HepG2 (cell line): Measurements from ENCODE around the gene KIF23. TPM values are rescaled to one million over a fixed set of nuclear protein-coding genes. Genes with fewer than 3 reads are reported as not detected.

ENCODE experiments used
- ATAC-seq: fragments of 200-7000 bp; cut with Tn5 transposase; 3 replicates; pipeline ENCODE4 v1.9.1; 2020; ENCODE audit warnings: mild to moderate bottlenecking, moderate library complexity
- BruUV-seq: library from RNA; stranded (reverse); fragments of 400-500 nt; replicated peaks from 2 replicates; lab custom pipeline; 2021; lab: Mats Ljungman, UMichigan
- CTCF ChIA-PET: fragments of 300-600 bp; formaldehyde crosslinking; extraction: SDS; loops from one replicate; lab custom pipeline; 2021; ENCODE audit warnings: low total read pairs, inconsistent platforms, low intra/inter-chr PET ratio; lab: Yijun Ruan, JAX
- POLR2A ChIA-PET: fragments of 350-600 bp; sonication (Branson Sonifier 250); formaldehyde crosslinking; loops from one replicate; lab custom pipeline; 2020; ENCODE audit warnings: antibody characterized with exemption, inconsistent platforms; lab: Yijun Ruan, JAX
- DNase-seq: peaks from one replicate; pipeline ENCODE4 v3.0.0-alpha.2; 2015; ENCODE audit warnings: low spot score
- FAIRE-seq: peaks from 3 replicates; lab custom pipeline; 2011; peaks lifted over from hg19 to GRCh38; lab: Jason Lieb, UNC
- H2AFZ ChIP-seq: one replicate; pipeline ENCODE4 v1.6.1; 2011; ENCODE audit warnings: low read length, inconsistent platforms
- H3K27ac ChIP-seq: fragments of 300-600 bp; 3 replicates; pipeline ENCODE4 v1.8.0; 2011; ENCODE audit warnings: mixed run types, mild to moderate bottlenecking, mixed read lengths, low read length, inconsistent platforms; ENCODE audit not compliant: insufficient read depth; ENCODE audit errors: extremely low read length
- H3K27me3 ChIP-seq, 2 experiments: fragments of 200-600 bp in 1 of 2; 2 replicates in 1 of 2; 3 replicates in 1 of 2; pipeline versions ENCODE4 v1.6.0 to v1.8.0; 2011; ENCODE audit warnings: low read length in 2 of 2, mild to moderate bottlenecking in 2 of 2, moderate library complexity in 2 of 2, inconsistent platforms in 1 of 2; ENCODE audit not compliant: insufficient read depth in 2 of 2, control insufficient read depth in 1 of 2
- H3K36me3 ChIP-seq, 2 experiments: fragments of 200-600 bp in 1 of 2; replicated peaks in 1 of 2; 2 replicates in 1 of 2; 3 replicates in 1 of 2; pipeline versions ENCODE4 v1.5.1 to v1.8.0; 2011; ENCODE audit warnings: low read length in 2 of 2, inconsistent platforms in 1 of 2; ENCODE audit not compliant: insufficient read depth in 2 of 2, control insufficient read depth in 1 of 2
- H3K4me1 ChIP-seq: 2 replicates; pipeline ENCODE4 v1.5.1; 2012; ENCODE audit warnings: low read length, inconsistent platforms; ENCODE audit not compliant: insufficient read depth
- H3K4me2 ChIP-seq: 2 replicates; pipeline ENCODE4 v1.6.0; 2011; ENCODE audit warnings: low read depth, low read length, inconsistent platforms
- H3K4me3 ChIP-seq, 3 experiments: fragments of 200-600 bp in 1 of 3; sonication (generic), shearing (Covaris generic) in 1 of 3; replicated peaks in 1 of 3; 2 replicates each; pipeline ENCODE4 v1.5.1; 2011 to 2016; ENCODE audit warnings: low read length in 3 of 3, inconsistent platforms in 2 of 3, low read depth in 2 of 3, mild to moderate bottlenecking in 2 of 3, control low read depth in 1 of 3, mixed read lengths in 1 of 3; ENCODE audit not compliant: insufficient read depth in 1 of 3
- H3K79me2 ChIP-seq: one replicate; pipeline ENCODE4 v1.6.1; 2011; ENCODE audit warnings: low read length, inconsistent platforms; ENCODE audit not compliant: insufficient read depth
- H3K9ac ChIP-seq: 2 replicates; pipeline ENCODE4 v1.6.0; 2011; ENCODE audit warnings: mild to moderate bottlenecking, low read depth, low read length, inconsistent platforms; ENCODE audit not compliant: insufficient read depth
- H3K9me3 ChIP-seq: 2 replicates; pipeline ENCODE4 v1.5.1; 2012; ENCODE audit warnings: mild to moderate bottlenecking, low read length
- H4K20me1 ChIP-seq: 2 replicates; pipeline ENCODE4 v1.6.0; 2011; ENCODE audit warnings: inconsistent platforms, mild to moderate bottlenecking, low read length, moderate library complexity; ENCODE audit not compliant: insufficient read depth
- CBX2 ChIP-seq, 2 experiments: fragments of 200-600 bp in 1 of 2; sonication (generic); formaldehyde crosslinking in 1 of 2; IDR thresholded peaks; 2 replicates each; pipeline versions ENCODE4 v1.7.0 to v1.8.1; 2018 to 2022; ENCODE audit warnings: low read depth in 2 of 2, low read length in 1 of 2, mild to moderate bottlenecking in 1 of 2, missing genetic modification reagents in 1 of 2
- GABPA ChIP-seq, 2 experiments: IDR thresholded peaks; 2 replicates each; pipeline ENCODE4 v1.6.1; 2011 to 2016; ENCODE audit warnings: low read depth in 2 of 2, low read length in 1 of 2, missing biosample characterization in 1 of 2, missing genetic modification characterization in 1 of 2
- GLI4 ChIP-seq: sonication (generic); formaldehyde crosslinking; IDR thresholded peaks from 2 replicates; pipeline ENCODE4 v1.5.1; 2020; ENCODE audit warnings: missing genetic modification reagents, mild to moderate bottlenecking, moderate library complexity, borderline replicate concordance
- HMG20A ChIP-seq: IDR thresholded peaks from 2 replicates; pipeline ENCODE4 v1.6.1; 2016; ENCODE audit warnings: borderline replicate concordance
- KAT8 ChIP-seq: IDR thresholded peaks from 2 replicates; pipeline ENCODE4 v1.6.1; 2016; ENCODE audit warnings: missing genetic modification reagents, missing compliant biosample characterization
- NKX3-1 ChIP-seq: sonication (generic); formaldehyde crosslinking; IDR thresholded peaks from 2 replicates; pipeline ENCODE4 v1.5.0; 2020; ENCODE audit warnings: missing genetic modification reagents
- RARA ChIP-seq: IDR thresholded peaks from 2 replicates; pipeline ENCODE4 v1.6.1; 2016; ENCODE audit warnings: missing genetic modification reagents, missing compliant biosample characterization
- SIN3B ChIP-seq: fragments of 150-350 bp; IDR thresholded peaks from 2 replicates; pipeline ENCODE4 v1.6.1; 2014; ENCODE audit warnings: low read length
- ZNF431 ChIP-seq: sonication (generic); formaldehyde crosslinking; IDR thresholded peaks from 2 replicates; pipeline ENCODE4 v1.9.0; 2022; ENCODE audit warnings: missing genetic modification reagents, low read depth, mild to moderate bottlenecking, borderline replicate concordance
- ZNF549 ChIP-seq: sonication (generic); formaldehyde crosslinking; IDR thresholded peaks from 2 replicates; pipeline ENCODE4 v1.5.0; 2020; ENCODE audit warnings: missing genetic modification reagents
- WGBS: methylation state at CpG from one replicate; pipeline ENCODE4 v1.1.6; 2017; ENCODE audit warnings: low lambda C conversion rate; 5-methylcytosine and 5-hydroxymethylcytosine counted together
- in situ Hi-C: cut with HindIII; loops from 2 replicates; pipeline ENCODE4 v1.10.0; 2017; ENCODE audit warnings: low pct_unique_long_range_greater_than_20kb; ENCODE audit not compliant: extremely low pct_ligation_motif_present
- intact Hi-C: fragments of 100-400 bp; cut with micrococcal nuclease; formaldehyde crosslinking; loops from one replicate; pipeline ENCODE4 v1.10.0; 2022; ENCODE audit not compliant: unreplicated experiment
- polyA plus RNA-seq, 8 experiments: library from polyadenylated mRNA; depleted of rRNA in 3 of 8; stranded (reverse) in 7 of 8; unstranded in 1 of 8; fragments of >200 nt; fragmentation: Illumina TruSeq in 4 of 8; extraction: Trizol in 4 of 8; gene quantifications; 2 replicates each; pipeline versions ENCODE4 v1.2.1 to v1.2.3, GENCODE V29; 2011 to 2016; ENCODE audit warnings: low read depth in 4 of 8, missing spikeins in 1 of 8, mixed read lengths in 1 of 8; ENCODE audit not compliant: insufficient read depth in 1 of 8
- total RNA-seq, 5 experiments: library from RNA; depleted of rRNA; stranded (reverse); fragments of >200 nt; fragmentation: Illumina TruSeq; extraction: Trizol; gene quantifications; 2 replicates each; pipeline ENCODE4 v1.2.3, GENCODE V29; 2016; ENCODE audit warnings: low read depth in 1 of 5
- TF ChIP-seq, protein P1 (sequence below), 2 experiments: sonication (generic) in 1 of 2; formaldehyde crosslinking in 1 of 2; IDR thresholded peaks; 2 replicates each; pipeline versions ENCODE4 v1.6.1 to v1.9.0; 2014 to 2022; ENCODE audit warnings: antibody characterized with exemption in 1 of 2, borderline replicate concordance in 1 of 2, inconsistent platforms in 1 of 2, low read depth in 1 of 2, missing genetic modification reagents in 1 of 2
- TF ChIP-seq, protein P2 (sequence below): IDR thresholded peaks from 2 replicates; pipeline ENCODE4 v1.6.1; 2016; ENCODE audit warnings: missing compliant biosample characterization, missing genetic modification reagents, borderline replicate concordance

KIF23 gene
- total and polyA plus RNA-seq, 2 of the 13 experiments (the other 11 are each of a cell fraction or from before 2014, with no cell fraction given) = 11.3 to 38.1 TPM

DNA sequence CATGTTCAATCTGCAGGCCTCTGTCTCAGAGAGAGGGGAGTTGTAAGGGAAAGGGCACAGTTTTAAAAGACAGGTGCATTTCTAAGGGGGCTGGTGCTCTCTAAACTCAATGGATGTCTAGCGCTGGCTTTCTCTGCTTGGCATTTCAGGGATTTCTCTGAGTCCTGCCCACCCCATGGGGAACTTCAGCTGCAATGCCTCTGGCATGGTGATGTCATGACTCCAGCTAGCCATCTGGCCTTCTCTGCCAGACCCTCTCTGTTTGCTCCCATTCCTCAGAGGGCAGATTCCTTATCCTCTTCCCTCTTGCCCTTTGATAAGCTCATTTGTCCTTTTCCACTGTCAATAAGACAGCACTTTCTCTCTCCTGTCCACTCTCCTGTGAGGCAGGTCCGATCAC lies 79.3 kb downstream of the KIF23 start:
- CTCF ChIA-PET = no interaction called here
- Histone ChIP-seq H3K4me3 (no peak overlapping the region), H3K4me1 (no peaks in the 10 kb centered on the region), H3K9ac (no peak overlapping the region), H3K9me3 (no peaks in the 10 kb centered on the region), H4K20me1 (no peaks in the 10 kb centered on the region), H3K4me2 (no peak overlapping the region), H3K79me2 (no peaks in the 10 kb centered on the region), H3K36me3 (no peaks in the 10 kb centered on the region), H3K27ac (no peak overlapping the region), H3K27me3 (peaks cover 1 to 25% of the 10 kb centered on the region in 2 experiments; a peak in 3 of 5 replicates), H2AFZ (no peak overlapping the region)
- intact Hi-C loops = no loop called here
- DNase-seq (no peak), ATAC-seq (no peak), FAIRE-seq (no peak)
- POLR2A ChIA-PET = no interaction called here
- BruUV-seq = no TSS peak
- in situ Hi-C loops = no loop called here
- WGBS = 7% methylated on average over 2 of the region's 2 CpGs
- TF ChIP-seq CBX2 (IDR thresholded peaks at IDR 0.05; ENCODE audit: low read depth, low read length) (no peak), CBX2 (CRISPR knock-in tag; IDR thresholded peaks at IDR 0.05; ENCODE audit: low read depth) (no peak), GABPA (IDR thresholded peaks at IDR 0.05; ENCODE audit: low read depth, low read length) (no peak), GABPA (CRISPR knock-in tag; IDR thresholded peaks at IDR 0.05; ENCODE audit: low read depth) (no peak), SIN3B (no peak), RARA (no peak), NKX3-1 (CRISPR knock-in tag) (no peak), KAT8 (no peak), HMG20A (no peak)

DNA sequence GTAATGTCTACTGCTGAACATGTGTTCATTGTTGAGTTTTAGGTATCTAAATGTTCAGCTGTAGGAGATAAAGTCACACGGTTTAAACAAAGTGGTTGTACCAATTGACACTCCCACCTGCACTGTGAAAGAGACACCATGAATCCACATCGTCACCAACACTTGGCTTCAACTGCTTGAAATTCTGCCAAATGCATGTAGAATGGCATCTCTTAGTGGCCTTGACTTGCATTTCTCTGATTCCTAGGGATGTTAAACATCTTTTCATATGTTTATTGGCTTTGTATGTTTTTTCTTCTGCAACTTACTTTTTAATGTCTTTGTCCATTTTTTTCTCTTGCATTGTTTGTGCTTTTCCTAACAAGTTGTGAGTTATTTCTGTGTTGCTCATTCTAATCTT lies 81.9 kb downstream of the KIF23 start:
- ATAC-seq (no peak), FAIRE-seq (no peak), DNase-seq (no peak)
- H3K4me3 ChIP-seq = no peak overlapping the region
- WGBS = 9% methylated on average over 2 of the region's 2 CpGs
- no peaks in the 10 kb centered on the region for H3K9me3 ChIP-seq
- CTCF ChIA-PET = no interaction called here
- no peak overlapping the region for H3K4me2 ChIP-seq
- H2AFZ ChIP-seq = no peak overlapping the region
- H3K27me3 ChIP-seq = peaks cover 1 to 21% of the 10 kb centered on the region in 2 experiments; a peak in 4 of 5 replicates
- no peak overlapping the region for H3K9ac ChIP-seq
- no peaks in the 10 kb centered on the region for H3K4me1 ChIP-seq
- in situ Hi-C loops (no loop called here), intact Hi-C loops (no loop called here)
- POLR2A ChIA-PET = no interaction called here
- H3K79me2 ChIP-seq = no peaks in the 10 kb centered on the region
- H3K27ac ChIP-seq = no peak overlapping the region
- BruUV-seq = no TSS peak
- no peaks in the 10 kb centered on the region for H3K36me3 ChIP-seq
- H4K20me1 ChIP-seq = no peaks in the 10 kb centered on the region
- TF ChIP-seq, protein P1, sequence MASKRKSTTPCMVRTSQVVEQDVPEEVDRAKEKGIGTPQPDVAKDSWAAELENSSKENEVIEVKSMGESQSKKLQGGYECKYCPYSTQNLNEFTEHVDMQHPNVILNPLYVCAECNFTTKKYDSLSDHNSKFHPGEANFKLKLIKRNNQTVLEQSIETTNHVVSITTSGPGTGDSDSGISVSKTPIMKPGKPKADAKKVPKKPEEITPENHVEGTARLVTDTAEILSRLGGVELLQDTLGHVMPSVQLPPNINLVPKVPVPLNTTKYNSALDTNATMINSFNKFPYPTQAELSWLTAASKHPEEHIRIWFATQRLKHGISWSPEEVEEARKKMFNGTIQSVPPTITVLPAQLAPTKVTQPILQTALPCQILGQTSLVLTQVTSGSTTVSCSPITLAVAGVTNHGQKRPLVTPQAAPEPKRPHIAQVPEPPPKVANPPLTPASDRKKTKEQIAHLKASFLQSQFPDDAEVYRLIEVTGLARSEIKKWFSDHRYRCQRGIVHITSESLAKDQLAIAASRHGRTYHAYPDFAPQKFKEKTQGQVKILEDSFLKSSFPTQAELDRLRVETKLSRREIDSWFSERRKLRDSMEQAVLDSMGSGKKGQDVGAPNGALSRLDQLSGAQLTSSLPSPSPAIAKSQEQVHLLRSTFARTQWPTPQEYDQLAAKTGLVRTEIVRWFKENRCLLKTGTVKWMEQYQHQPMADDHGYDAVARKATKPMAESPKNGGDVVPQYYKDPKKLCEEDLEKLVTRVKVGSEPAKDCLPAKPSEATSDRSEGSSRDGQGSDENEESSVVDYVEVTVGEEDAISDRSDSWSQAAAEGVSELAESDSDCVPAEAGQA (IDR thresholded peaks at IDR 0.05; ENCODE audit: low read depth) = no peak
- TF ChIP-seq, protein P1 (CRISPR knock-in tag; IDR thresholded peaks at IDR 0.05; ENCODE audit: borderline replicate concordance) = no peak
- TF ChIP-seq ZNF549 (CRISPR knock-in tag) (no peak), ZNF431 (CRISPR knock-in tag) (no peak), GLI4 (CRISPR knock-in tag) (no peak)
- TF ChIP-seq, protein P2, sequence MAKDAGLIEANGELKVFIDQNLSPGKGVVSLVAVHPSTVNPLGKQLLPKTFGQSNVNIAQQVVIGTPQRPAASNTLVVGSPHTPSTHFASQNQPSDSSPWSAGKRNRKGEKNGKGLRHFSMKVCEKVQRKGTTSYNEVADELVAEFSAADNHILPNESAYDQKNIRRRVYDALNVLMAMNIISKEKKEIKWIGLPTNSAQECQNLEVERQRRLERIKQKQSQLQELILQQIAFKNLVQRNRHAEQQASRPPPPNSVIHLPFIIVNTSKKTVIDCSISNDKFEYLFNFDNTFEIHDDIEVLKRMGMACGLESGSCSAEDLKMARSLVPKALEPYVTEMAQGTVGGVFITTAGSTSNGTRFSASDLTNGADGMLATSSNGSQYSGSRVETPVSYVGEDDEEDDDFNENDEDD = no peak
